Measurements from ENCODE around the gene STK11IP. TPM values are rescaled to one million over a fixed set of nuclear protein-coding genes. Genes with fewer than 3 reads are reported as not detected.

The STK11IP gene
- polyA plus RNA-seq, 3 donors: 23.9 to 33.0 (median 32.8) TPM

- no peak for DNase-seq
These were observed 21.8 kb upstream of the STK11IP start for GRCh38 chr2:219575566-219576504.

- no peak for DNase-seq
These were observed 20.9 kb upstream of the STK11IP start for GRCh38 chr2:219576505-219577388.

GRCh38 chr2:219578811-219579613, 18.6 kb upstream of the STK11IP start:
- no peak for DNase-seq

- DNase-seq: no peak
These were observed 16.3 kb upstream of the STK11IP start for GRCh38 chr2:219581346-219581745.

GRCh38 chr2:219591091-219591490, 6.6 kb upstream of the STK11IP start:
- DNase-seq: no peak

- no peak for DNase-seq
These were observed 4.9 kb upstream of the STK11IP start for GRCh38 chr2:219592736-219593135.

- no peak for DNase-seq
These were observed 4.5 kb upstream of the STK11IP start for GRCh38 chr2:219593154-219593553.

- no peak for DNase-seq
These were observed 2.4 kb upstream of the STK11IP start for GRCh38 chr2:219595256-219595655.

GRCh38 chr2:219596954-219597551, 604 bp upstream of the STK11IP start:
- DNase-seq: no peak

GRCh38 chr2:219598308-219599078, 836 bp downstream of the STK11IP start:
- no peak for DNase-seq

- no peak for DNase-seq
These were observed 6.1 kb downstream of the STK11IP start for GRCh38 chr2:219603771-219604170.

- DNase-seq: no peak
These were observed 7.9 kb downstream of the STK11IP start for GRCh38 chr2:219605607-219605954.

- no peak for DNase-seq
These were observed 10.3 kb downstream of the STK11IP start for GRCh38 chr2:219607931-219608330.

- DNase-seq: no peak
These were observed 10.8 kb downstream of the STK11IP start for GRCh38 chr2:219608399-219608964.

- DNase-seq: no peak
These were observed 11.6 kb downstream of the STK11IP start for GRCh38 chr2:219609149-219609750.

GRCh38 chr2:219611306-219611705, 13.6 kb downstream of the STK11IP start:
- DNase-seq: no peak

- no peak for DNase-seq
These were observed 14.4 kb downstream of the STK11IP start for GRCh38 chr2:219611866-219612576.

GRCh38 chr2:219612577-219613286, 15.1 kb downstream of the STK11IP start:
- no peak for DNase-seq
